HG03457 (cell line): Measurements from ENCODE around the gene NEURL1.
A peak's percentile ranks its signal among the peaks of the same experiment; 100 is the strongest.
"Not testable (repeated sequence)": the region's sequence is repeated elsewhere in the genome, so short reads cannot be mapped to it uniquely, and the experiment has no call there.

ENCODE experiments used
- ATAC-seq: cut with Tn5 transposase; IDR thresholded peaks from one replicate; pipeline ENCODE4 v1.9.1; 2021; ENCODE audit warnings: moderate number of reproducible peaks; ENCODE audit not compliant: unreplicated experiment

The NEURL1 gene

GRCh38 chr10:103492655-103493261, 747 bp upstream of the NEURL1 start:
- ATAC-seq, result no peak

- no peak for ATAC-seq
Observed at GRCh38 chr10:103493916-103494877, 692 bp downstream of the NEURL1 start.

- no peak for ATAC-seq
Observed at GRCh38 chr10:103495321-103495720, 1.8 kb downstream of the NEURL1 start.

- ATAC-seq, result no peak
Observed at GRCh38 chr10:103497161-103497915, 3.8 kb downstream of the NEURL1 start.

GRCh38 chr10:103498936-103499638, 5.6 kb downstream of the NEURL1 start:
- ATAC-seq, result no peak

- ATAC-seq, result no peak
Observed at GRCh38 chr10:103499881-103500280, 6.4 kb downstream of the NEURL1 start.

- no peak for ATAC-seq
Observed at GRCh38 chr10:103500481-103500880, 7.0 kb downstream of the NEURL1 start.

- no peak for ATAC-seq
Observed at GRCh38 chr10:103501186-103501585, 7.7 kb downstream of the NEURL1 start.

GRCh38 chr10:103502849-103503660, 9.6 kb downstream of the NEURL1 start:
- no peak for ATAC-seq

- not testable (repeated sequence) for ATAC-seq
Observed at GRCh38 chr10:103503777-103504176, 10.3 kb downstream of the NEURL1 start.

- ATAC-seq, result peak; percentile 55
Observed at GRCh38 chr10:103504181-103504783, 10.8 kb downstream of the NEURL1 start.

GRCh38 chr10:103506061-103506460, 12.6 kb downstream of the NEURL1 start:
- ATAC-seq, result no peak

- no peak for ATAC-seq
Observed at GRCh38 chr10:103507235-103508191, 14.0 kb downstream of the NEURL1 start.

GRCh38 chr10:103510046-103510685, 16.7 kb downstream of the NEURL1 start:
- ATAC-seq, result no peak

GRCh38 chr10:103510791-103511752, 17.6 kb downstream of the NEURL1 start:
- ATAC-seq, result no peak

GRCh38 chr10:103512166-103512565, 18.7 kb downstream of the NEURL1 start:
- ATAC-seq, result no peak
